DMS114 treated with DMSO at 0.1 percent for 48 hours (cell line): ENCODE data around the gene VPS16.
"Not testable (repeated sequence)": the region's sequence is repeated elsewhere in the genome, so short reads cannot be mapped to it uniquely, and the experiment has no call there.

Source experiments
- DNase-seq: peaks from one replicate; lab custom pipeline; 2025; ENCODE audit not compliant: unreplicated experiment; lab: John Stamatoyannopoulos, UW

Gene VPS16

GRCh38 chr20:2806351-2806701, 34.2 kb upstream of the VPS16 start:
- DNase-seq = no peak

DNA sequence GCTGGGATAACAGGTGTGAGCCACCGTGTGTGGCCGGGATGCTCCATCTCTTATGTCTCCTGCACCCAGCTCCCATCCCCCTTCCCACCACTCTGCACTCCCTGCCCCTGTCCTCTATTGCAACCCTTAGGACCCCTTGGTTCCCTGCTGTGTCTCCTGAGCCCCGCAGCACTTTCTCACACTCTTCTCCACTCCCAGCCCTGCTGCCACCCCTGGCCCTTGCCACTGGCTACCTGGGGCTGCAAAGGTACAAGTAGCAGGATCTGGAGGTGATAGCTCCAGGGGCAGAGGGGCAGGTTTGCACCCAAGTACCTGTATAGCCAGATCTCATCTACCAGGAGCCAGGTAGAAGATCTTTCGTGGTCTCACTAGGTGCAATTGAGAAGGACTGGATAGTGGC, 33.5 kb upstream of the VPS16 start:
- no peak for DNase-seq

GRCh38 chr20:2807929-2808328, 32.6 kb upstream of the VPS16 start:
- not testable (repeated sequence) for DNase-seq

DNA sequence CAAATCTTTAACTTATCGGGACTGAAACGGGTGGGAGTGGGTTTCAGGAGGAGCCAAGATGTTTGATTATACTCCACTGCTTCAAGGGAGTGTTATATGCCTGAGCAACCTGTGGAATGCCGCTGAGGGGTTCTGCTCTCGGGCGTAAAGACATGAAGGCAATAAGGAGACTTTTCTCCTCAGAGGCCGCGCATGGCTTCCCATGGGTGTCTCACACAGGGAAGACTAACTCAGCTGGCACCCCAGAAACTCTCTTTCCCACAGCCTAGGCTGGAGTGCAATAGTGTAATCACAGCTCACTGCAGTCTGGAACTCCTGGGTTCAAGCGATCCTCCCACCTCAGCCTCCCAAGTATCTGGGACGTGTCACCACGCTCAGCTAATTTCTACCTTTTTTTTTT, 30.9 kb upstream of the VPS16 start:
- no peak for DNase-seq

GRCh38 chr20:2812189-2812588, 28.4 kb upstream of the VPS16 start:
- no peak for DNase-seq

GRCh38 chr20:2814076-2814475, 26.5 kb upstream of the VPS16 start:
- DNase-seq = no peak

- no peak for DNase-seq
These were observed 25.9 kb upstream of the VPS16 start, which contains the start of gene C20orf141 for GRCh38 chr20:2814587-2815051. Gene C20orf141, plus strand, starts transcription at chr20:2814987. Its CDS starts 198 bp downstream, at chr20:2815185.

DNA sequence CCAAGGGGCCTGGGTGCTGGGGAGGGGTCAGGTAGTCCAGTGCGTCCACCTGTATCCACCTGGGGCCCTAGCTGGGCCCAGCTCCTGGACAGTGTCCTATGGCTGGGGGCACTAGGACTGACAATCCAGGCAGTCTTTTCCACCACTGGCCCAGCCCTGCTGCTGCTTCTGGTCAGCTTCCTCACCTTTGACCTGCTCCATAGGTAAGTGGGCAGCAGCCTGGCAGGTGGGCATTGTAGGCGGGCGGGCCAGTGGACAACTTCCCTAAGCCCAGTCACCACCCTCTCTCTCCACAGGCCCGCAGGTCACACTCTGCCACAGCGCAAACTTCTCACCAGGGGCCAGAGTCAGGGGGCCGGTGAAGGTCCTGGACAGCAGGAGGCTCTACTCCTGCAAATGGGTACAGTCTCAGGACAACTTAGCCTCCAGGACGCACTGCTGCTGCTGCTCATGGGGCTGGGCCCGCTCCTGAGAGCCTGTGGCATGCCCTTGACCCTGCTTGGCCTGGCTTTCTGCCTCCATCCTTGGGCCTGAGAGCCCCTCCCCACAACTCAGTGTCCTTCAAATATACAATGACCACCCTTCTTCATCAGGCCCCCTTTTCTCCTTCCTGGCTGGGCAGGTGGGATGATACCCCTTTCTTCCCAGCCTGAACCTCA, 25.2 kb upstream of the VPS16 start:
- no peak for DNase-seq

GRCh38 chr20:2816030-2816582, 24.4 kb upstream of the VPS16 start, which contains the start of gene TMEM239:
Gene TMEM239, plus strand, starts transcription at chr20:2816364. Its CDS starts 191 bp downstream, at chr20:2816555.
- no peak for DNase-seq

DNA sequence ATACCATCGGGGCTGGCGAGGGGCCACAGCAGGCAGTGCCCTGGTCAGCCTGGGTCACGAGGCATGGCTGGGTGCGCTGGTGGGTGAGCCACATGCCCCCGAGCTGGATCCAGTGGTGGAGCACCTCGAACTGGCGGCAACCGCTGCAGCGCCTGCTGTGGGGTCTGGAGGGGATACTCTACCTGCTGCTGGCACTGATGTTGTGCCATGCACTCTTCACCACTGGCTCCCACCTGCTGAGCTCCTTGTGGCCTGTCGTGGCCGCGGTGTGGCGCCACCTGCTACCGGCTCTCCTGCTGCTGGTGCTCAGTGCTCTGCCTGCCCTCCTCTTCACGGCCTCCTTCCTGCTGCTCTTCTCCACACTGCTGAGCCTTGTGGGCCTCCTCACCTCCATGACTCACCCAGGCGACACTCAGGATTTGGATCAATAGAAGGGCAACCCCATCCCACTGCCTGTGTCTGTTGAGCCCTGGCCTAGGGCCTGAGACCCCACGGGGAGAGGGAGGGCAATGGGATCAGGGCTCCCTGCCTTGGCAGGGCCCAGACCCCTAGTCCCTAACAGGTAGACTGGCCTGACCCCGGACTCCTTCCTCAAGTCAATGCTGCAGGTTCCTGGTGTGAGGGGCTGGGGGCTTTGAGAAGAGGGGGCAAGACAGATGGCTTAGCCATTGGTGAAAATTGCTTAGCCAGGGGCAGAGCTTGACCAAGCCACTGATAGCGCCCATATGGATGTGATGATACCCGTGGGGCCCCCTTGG, 23.8 kb upstream of the VPS16 start:
- DNase-seq = no peak

GRCh38 chr20:2817341-2817726, 23.2 kb upstream of the VPS16 start:
- DNase-seq = no peak

- no peak for DNase-seq
These were observed 22.5 kb upstream of the VPS16 start for GRCh38 chr20:2817891-2818595.

- no peak for DNase-seq
These were observed 20.3 kb upstream of the VPS16 start for GRCh38 chr20:2820084-2820895.

GRCh38 chr20:2820896-2821869, 19.4 kb upstream of the VPS16 start:
- no peak for DNase-seq

- no peak for DNase-seq
These were observed 18.5 kb upstream of the VPS16 start for GRCh38 chr20:2822073-2822472.

DNA sequence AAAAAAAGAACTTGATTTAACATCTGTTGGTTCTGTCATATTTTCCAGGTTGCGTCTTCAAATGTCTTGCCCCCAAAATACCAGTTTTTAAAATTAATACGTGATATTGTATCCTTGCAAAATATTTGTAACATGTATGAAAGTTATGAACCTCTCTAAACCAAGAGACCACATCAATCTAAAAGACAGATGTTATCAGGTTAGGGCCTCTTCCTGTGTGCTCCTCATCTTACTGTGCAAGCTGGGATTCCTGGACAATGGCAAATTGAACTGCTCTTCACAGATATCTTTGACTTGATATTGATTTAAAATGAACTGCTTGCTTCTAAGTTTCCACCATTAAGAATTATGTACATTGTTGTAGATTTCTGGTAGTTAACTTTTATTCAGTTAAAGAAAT, 14.8 kb upstream of the VPS16 start:
- no peak for DNase-seq

- DNase-seq = no peak
These were observed 13.9 kb upstream of the VPS16 start for GRCh38 chr20:2826655-2827054.

GRCh38 chr20:2829376-2829775, 11.2 kb upstream of the VPS16 start:
- no peak for DNase-seq

- DNase-seq = not testable (repeated sequence)
These were observed 9.3 kb upstream of the VPS16 start for GRCh38 chr20:2831206-2831605.

DNA sequence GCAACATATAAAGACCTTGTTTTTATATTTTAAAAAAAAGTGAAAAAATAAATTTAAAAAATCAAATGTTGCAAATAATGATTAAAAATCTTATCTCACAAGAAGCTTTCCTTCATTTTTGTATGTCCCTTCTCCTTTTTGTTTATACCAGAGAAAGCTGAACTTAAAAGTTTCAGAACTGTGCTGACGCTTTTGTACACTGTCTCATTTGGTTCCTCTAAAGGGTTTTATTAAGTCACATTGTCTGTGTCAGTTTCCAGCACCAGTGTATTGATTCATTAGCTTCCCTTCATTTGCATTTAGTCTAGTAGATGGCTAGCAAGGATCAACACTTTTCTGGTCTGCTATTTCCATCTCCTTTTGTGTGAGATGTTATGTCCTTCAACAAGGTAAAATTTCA, 6.8 kb upstream of the VPS16 start:
- no peak for DNase-seq
